Activated T-cell treated with anti-CD3 and anti-CD28 coated beads for 48 hours (primary cell): ENCODE results near the gene NCAN.
"Not testable (repeated sequence)": the region's sequence is repeated elsewhere in the genome, so short reads cannot be mapped to it uniquely, and the experiment has no call there.

Experiments used
- DNase-seq: peaks from one replicate; pipeline ENCODE4 v3.0.0-alpha.2; 2020; ENCODE audit warnings: low read depth

Gene NCAN

DNA sequence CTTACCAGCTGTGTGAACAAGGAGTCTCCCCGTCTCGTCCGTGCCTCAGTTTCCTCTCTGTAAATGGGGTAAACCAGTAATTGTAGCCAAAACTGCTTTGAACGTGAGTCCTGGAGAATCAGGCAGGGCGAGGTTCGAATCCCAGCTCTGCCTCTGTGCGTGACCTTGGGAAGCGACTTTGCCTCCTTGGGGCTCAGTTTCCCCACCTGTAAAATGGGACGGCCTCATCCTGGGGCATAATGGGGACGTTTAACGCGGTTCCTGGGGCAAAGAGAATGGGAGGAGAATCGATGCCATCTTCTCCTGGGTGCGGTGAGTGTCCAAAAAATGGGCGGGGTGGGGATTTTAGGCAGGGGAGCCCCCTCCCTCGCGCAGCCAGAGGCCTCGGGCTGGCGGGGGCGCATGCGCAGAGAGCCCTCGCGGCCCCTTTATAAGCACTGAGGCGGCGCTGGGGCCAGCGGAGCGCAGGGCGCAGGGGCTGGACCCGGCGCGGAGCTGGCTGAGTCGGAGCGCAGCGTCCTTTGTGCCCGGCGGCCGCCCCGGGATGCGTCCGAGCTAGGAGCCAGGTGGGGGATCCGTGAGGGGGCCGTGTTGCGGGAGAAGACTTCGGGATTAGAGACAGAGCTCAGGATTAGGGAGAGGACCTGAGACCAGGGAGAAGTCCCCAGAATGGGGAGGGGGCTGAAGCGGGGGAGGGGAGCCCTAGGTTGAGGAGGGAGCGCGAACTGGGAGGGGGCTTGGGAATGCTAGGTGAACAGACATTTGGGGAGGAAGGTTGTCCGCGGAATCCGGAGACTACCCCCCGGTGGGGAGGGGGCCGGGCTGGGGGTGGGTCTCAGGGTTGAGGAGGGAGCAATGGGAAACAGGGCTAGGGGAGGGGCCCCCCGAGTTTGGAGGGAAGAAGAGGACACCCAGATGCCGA lies at the start of gene NCAN:
Gene NCAN (plus strand): TSS at position 460 of the 922 bp plus-strand sequence. CDS start 4,996 bp downstream, outside the sequence.
- no peak for DNase-seq

DNA sequence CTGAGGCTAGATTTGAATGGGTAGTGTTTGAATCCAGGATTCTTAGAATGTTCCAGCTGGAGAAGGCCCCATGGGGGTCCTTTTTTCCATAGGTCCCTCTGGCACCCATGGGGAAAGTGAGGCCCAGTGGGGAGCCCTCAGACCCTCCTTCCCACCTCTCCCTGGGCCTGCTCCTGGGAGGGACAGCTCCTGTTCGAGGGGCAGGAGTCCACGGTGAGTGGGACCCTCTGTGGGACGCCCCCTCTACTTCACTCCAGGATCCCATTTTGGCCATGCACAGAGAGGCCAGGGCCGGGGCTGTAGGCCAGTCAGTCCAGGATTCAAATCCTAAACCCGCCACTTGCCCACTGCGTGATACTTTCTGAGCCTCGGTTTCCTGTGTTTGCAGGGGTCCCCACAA lies 49.3 kb upstream of the NCAN start:
- DNase-seq, result no peak

DNA sequence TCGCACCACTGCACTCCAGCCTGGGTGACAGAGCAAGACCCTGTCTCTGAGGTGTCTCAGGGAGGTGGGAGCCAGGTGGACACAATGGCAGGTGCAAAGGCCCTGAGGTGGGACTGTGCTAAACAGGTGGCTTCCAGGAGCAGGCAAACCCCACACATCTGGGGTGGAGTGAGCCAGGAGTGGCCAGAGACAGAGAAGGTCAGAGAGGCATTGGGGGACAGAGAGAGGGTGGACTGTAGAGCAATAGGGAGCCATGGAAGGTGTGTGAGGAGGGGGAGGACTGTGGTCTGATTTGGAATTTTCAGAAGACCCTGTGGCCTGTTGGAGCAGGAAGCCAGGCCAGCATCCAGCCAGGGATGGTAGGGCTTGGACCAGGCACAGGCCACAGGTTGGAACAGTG lies 46.4 kb upstream of the NCAN start:
- no peak for DNase-seq

DNA sequence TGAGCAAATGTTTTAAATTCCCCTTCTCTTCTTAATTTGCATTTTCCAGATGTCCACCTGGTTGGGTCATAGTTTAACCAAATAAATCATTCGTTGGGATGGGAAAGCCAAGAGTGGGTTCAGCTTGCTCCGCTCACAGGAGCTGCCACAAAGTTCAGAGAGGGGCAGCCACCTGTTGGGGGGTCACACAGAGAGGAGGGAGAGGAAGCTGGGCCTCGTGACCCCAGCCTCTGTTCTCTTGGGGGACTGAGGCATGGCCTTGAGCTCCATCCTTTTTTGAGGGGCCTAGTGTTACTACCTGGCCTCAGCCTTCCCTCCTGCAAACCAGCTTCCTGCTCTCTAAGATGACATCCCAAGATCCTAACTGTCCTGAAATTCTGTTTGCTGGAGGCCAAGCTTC lies 44.1 kb upstream of the NCAN start:
- no peak for DNase-seq

DNA sequence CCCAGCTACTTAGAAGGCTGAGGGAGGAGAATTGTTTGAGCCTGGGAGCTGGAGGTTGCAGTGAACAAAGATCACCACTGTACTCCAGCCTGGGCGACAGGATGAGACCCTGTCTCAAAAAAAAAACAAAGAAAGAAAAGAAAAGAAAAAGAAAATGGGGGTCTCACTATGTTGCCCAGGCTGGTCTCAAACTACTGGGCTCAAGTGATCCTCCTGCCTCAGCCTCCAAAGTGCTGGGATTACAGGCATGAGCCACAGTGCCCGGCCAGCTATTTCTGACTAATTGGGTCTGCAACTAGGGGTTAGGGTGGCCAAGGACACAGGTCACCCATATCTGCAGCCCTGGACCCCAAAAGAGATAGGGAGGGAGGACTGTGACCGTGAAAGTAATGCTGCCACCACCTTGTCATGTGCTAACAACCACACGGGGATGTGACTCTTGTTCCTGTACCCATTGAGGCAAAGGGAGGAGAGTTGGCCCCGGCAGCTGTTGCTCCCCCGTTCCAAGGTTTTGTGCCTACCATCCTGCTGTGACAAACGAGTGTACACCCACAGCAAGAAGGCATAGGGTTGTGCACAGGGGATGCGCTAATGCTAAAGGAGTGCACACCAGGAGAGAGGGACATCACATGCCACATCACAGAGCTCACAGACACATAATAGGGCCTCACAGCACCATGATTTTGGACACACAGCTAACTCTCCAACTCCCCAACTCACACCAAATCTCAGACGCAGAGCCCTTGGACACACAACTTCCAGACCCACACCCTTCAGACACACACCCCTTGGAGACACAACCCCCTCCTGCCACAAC lies 42.3 kb upstream of the NCAN start:
- no peak for DNase-seq

DNA sequence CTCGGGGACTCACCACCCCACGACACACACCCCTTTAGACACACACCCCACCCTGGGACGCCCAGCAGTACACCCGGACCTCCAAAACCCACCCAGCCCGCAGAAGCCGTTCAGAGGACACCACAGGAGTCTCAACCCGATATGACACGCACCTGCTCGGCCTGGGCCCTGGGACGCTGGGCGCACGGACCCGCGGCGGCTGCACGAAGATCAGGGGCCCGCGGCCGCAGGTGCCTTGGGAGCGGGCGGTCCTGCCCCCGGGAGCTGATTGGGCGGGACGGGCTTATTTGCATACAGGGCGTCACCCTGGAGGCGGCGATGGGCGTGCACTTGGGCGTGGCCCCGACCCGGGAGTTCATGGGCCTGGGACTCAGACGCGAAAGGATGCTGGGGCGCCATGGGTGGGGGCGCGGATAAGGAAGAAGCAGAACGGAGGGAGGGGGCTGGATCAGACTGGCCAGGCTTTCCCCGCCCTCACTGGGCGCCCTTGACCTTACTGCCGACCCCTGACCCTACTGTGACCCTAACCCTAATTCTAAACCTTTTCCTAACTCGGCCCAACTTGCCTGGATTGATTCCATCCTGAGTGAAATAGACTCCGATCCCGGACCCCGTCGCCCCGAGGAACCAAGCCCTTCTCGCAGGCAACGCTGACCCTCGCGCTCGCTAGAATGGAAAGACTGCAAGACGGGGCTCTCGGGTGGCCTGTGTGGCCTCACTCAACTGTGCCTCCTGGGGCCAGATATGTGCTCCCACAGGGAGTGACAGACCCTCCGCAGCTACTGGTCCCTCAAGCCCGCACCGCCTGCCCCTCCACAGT lies 41.5 kb upstream of the NCAN start, which contains the start of gene MEF2B:
Gene MEF2B (minus strand): TSS at position 211 of the 820 bp plus-strand sequence. CDS start 19,528 bp downstream, outside the sequence.
- peak; percentile 82 for DNase-seq

DNA sequence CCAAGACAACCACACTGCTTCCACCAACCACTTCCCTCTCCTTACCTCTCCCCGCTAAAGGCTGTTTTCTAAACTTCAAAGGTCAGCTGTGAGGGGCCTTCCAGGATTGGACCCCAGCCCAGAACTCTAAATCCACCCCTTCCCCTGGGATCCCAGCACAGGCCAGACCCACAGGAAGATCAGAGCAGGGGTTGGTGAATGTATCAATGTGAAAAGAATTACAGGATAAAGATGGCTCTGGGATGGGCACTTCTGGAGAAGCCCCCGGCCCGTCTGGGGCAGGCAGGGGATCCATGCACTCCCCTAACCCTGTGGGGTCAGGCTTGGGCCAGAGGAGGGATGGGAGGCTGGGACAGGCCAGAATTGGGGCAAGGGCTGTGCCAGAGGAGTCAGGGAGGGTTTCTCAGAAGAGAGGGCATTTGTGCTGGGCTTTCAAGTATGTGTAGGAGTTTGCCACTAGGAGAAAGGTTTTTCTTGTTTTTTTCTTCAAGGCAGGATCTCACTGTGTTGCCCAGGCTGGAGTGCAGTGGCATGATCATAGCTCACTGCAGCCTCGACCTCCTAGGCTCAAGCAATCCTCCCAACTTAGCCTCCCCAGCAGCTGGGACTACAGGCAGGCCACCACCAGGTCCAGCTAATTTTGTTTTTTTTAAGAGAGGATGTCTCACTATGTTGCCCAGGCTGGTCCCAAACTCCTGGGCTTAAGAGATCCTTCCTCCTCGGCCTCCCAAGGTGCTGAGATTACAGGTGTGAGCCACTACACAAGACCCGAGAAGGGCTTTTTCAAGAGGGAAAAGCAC lies 40.7 kb upstream of the NCAN start:
- DNase-seq, result no peak

DNA sequence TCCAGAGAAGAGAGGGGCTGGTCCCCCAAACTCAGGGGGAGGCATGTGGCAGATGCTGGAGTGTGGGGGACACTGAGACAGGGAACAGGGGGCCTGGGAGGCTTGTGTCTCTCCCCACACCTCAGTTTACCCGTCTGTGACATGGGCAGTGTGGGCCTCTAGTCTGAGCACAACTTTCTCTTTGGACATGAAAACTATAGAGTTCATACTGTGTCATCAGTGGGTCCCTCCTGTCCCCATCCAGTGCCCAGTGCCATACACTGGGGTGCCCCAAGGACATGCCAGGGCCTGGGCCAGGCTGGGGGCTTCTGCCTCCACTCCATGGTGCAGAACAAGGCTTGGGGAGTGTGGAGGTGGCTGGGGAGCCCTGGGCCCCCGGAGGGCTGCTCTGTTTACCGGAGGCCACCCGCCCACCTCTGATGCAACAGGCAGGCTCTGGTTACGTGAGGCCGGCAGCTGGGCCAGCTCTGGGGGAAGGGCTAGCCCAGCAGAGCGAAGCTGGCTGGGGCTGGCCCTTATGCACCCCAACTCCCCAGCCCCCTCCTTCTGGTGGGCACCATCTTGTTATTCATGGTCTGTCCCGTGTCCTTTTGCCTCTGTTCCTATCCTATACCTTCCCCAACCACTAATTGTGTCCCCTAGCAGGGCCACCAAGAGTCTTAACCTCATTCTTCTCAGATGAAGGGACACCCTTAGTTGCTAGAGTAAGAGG lies 39.8 kb upstream of the NCAN start:
- DNase-seq, result no peak

DNA sequence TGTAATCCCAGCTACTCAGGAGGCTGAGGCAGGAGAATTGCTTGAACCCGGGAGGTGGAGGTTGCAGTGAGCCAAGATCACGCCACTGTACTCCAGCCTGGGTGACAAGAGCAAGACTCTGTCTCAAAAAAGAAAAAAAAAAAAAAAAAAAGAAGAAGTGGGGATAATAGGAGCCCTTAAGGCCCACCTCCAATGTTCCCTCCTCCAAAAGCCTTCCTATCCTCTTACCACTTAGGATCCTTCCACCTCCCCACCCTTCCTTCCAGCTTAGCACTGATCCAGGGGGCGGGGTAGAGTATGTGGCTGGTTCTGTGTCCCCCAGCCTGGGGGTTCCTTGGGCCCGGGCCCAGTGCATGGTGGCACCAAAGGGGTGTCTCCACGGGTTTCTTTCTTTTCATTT lies 38.5 kb upstream of the NCAN start:
- not testable (repeated sequence) for DNase-seq

DNA sequence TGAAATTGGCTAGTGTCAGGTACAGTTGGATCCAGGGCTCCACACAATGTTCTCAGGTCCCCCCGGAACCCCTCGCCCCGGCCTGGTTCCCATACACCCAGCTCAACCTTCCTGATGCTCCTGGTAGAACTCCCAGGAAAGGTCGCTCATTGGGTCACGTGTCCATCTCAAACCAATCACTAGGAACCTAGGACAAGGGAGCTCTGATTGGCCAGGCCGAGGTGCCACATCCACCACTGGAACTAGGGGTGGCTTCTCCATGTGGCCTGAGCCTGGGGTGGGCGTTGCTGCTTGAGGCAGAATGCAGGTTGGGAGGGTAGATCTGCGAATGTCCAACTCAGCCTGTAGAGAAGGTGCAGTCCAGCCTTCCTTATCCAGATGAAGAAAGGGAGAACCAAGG lies 34.8 kb upstream of the NCAN start:
- DNase-seq, result no peak

DNA sequence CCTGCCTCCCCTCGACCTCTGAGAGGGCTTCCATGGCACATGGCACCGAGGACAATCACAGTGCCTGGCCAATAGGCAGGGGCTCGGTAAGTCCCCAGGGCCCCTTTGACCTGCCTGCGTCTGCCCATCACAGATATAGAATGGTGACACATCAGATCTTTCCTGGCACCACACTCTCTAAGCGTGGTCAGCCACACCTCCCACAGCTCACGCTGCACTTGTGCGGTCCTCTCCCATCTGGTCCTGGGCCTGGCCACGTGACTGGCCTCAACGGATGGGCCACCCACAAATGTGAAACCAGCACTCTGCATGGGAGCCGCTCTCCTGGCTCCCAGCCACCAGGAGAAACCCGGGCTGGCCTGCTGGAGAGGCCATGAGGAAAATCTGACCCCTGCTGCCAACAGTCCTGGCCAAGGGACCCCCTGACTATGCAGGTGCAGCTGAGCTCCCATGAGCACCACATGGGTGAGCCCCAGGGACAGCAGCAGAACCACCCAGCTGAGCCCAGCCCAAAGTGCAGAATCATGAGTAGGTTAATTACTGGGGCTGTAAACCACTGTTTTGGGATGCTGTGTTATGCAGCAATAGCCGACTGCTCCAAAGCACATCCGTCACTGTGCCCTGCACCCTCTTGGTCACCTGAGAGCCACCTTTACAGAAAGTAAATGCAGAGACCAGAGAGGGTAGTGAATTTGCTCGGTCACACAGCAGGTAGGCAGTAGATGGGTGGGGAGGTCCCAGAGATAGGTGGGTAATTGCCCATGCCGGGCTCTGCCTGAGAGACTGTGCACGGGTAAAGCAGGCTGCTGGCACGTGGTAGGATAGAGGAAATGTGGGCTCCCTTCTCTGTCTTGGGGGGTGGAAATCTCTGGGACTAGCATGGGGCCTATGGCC lies 32.0 kb upstream of the NCAN start:
- no peak for DNase-seq

DNA sequence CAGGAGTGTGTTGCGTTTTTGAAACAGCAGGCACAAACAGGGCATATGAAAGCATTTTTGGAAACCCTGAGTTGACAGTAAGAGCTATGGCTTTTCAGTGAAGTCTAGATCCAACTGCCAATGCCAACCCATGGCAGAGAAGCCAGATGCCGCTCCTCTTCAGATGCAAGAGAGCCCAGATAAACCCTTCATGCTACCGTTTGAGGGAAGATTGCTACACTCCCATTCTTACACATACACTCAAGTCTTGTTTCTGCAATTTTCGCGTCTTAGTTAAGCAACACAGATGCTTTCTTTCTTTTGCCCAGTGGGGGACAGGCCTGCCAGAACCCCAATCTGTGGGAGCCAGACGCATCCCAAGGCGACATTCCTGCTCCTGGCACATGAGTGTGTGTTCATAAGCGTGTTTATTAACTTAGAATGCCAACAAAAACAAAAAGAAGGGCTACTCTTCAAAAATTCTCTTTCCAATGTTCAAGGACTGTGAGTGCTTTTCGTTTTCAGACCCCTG lies 30.2 kb upstream of the NCAN start:
- DNase-seq, result no peak

DNA sequence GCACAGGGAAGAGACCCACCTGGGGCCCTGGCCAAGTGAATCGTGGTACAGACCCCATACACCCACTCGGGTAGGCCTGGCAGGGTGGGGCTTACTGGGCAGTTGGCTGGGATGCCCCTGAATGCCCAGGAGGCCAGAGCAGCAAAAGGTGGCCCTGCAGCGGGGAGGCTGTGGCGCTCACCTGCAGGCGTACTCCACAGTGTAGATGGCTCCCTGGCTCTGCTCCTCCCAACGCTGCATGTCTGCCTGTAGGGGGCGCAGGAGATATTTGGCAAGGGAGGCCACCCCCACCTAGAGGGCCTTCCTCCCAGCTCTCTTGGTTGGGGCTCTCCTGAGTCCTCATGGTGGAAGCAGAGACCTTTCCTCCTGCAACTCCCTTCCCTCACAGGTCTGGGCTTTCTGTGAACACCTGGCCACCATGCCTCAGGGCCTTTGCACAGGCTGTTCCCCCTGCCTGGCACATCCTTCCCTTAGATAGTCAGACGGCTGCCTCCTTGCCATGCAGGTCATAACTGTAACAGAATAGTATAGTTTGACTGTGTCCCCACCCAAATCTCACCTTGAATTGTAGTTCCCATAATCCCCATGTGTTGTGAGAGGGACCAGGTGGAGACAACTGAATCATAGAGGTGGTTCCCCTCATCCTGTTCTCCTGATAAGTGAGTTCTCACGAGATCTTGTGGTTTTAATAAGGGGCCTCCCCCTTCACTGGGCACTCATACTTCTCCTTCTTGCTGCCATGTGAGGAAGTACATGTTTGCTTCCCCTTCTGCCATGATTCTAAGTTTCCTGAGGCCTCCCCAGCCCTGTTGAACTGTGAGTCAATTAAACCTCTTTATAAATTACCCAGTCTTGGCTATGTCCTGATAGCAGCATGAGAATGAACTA lies 25.7 kb upstream of the NCAN start:
- DNase-seq, result peak; percentile 38

DNA sequence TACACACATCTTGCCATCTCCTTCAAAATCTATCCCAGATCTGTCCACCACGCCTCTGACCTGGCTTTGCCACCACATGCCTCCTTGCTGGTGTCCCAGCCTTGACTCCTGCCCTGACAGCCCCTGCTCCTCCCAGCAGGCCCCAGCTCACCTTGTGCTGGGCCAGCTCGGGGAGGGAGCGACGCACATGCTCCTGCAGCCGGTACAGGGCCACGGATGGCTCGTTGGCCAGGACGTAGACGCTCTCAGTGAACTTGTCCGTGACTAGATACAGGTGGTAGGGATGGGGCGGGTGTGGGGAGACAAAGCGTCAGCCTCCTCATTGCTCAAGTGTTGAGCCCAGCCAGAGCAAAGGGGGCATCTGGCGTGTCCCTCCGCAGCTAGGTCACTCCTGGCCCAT lies 25.0 kb upstream of the NCAN start:
- no peak for DNase-seq

DNA sequence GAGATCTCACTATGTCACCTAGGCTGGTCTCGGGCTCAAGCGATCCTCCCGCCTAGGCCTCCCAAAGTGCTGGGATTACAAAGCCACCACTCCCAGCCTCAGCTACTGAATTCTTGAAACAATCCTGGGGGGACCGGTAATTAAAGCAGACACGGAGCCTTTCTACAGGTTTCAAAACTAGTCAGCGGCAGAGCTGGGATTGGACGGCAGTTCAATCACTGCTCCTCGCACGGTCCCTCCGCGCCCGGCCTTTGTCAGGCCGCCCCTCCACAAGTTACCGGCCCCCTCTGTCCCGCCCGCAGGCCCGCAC lies 20.0 kb upstream of the NCAN start:
- no peak for DNase-seq

DNA sequence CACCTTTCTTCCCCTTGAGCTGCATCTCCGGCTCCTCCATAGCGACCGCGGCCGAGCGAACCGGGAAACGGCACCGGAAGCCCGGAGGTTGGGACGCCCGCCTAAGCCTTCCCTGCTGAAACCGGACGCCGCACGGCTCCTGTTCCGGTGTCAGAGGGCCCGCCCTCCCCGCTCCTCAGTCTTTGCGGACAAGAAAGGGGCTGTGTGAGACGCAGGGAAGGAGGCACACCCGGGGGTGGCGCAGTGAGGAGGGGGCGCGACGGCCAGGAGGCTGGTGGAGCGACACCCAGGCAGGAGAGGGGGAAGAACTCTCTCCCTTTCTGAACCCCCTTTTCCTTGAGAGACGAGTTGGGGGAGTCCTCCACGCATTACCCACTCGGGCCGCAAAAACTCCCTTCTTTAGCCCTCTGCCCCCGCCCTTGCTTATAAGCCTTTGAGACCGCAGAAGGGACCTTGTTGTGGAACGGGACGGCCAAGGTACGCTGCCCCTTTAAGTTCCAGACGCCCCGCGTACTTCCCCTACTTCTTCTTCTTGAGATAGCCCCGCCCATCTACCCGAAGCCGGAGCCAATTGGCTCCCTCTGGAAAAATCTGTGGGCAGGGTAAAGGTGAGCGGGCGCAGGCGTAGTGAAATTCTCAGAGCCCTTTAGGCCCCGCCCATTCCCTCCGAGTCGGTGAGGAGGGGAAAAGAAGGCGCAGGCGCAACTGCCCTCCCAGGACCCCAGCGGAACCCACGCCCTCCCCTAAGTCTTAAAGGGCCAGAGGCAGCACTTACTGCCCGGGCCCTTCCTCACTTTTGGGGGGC lies 19.5 kb upstream of the NCAN start, which contains the start of the genes BORCS8 and RFXANK:
Gene BORCS8 (minus strand): TSS at position 75 of the 805 bp plus-strand sequence. CDS start 35 bp downstream, at position 40.
Gene RFXANK (plus strand): TSS at position 181 of the 805 bp plus-strand sequence. CDS start 1,689 bp downstream, outside the sequence.
- DNase-seq, result peak; percentile 98

DNA sequence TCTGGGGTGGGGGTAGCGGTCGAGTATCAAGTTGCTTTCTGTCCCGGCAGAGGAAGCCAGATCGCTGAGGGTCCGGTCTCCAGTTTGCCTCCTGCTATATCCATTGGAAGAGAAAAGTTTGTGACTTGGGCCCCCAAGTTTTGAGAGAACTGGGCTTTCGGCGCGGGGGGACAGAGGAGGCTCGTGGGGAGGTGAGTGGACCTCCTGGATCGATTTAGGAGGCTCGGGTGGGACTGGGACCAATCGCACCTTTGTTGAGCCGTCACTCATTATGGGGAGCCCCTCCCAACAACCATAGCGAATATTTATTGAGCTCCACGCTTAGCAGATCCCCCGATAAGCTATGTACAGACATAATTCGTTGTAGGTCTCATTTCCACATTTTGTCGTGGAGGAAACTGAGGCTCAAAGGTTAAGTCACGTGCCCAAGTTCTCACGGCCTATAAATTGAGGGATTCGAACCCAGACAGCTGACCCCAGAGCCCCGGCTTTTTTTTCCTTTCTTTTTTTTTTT lies 18.8 kb upstream of the NCAN start:
- DNase-seq, result no peak
